GM12878 (cell line): ENCODE measurements around the gene SELENOW. TPM values are rescaled to one million over a fixed set of nuclear protein-coding genes. Genes with fewer than 3 reads are reported as not detected.

ENCODE experiments used
- ATAC-seq: fragments of 200-7000 bp; cut with Tn5 transposase; 3 replicates; pipeline ENCODE4 v1.9.1; 2020; ENCODE audit warnings: mild to moderate bottlenecking, moderate library complexity
- BruUV-seq: library from RNA; stranded (reverse); fragments of 400-500 nt; replicated peaks from 2 replicates; lab custom pipeline; 2021; lab: Mats Ljungman, UMichigan
- CTCF ChIA-PET: fragments of 300-600 bp; sonication (Branson Sonifier 250); formaldehyde crosslinking; extraction: SDS; loops from one replicate; lab custom pipeline; 2021; ENCODE audit warnings: inconsistent platforms; lab: Yijun Ruan, JAX
- POLR2A ChIA-PET: fragments of 350-600 bp; formaldehyde crosslinking; extraction: SDS; loops from one replicate; lab custom pipeline; 2021; ENCODE audit warnings: inconsistent platforms; lab: Charles Lee
- RAD21 ChIA-PET: fragments of 300-600 bp; sonication (Branson Sonifier 250); formaldehyde crosslinking; loops from one replicate; lab custom pipeline; 2023; ENCODE audit warnings: antibody characterized with exemption; ENCODE audit not compliant: unreplicated experiment; lab: Charles Lee
- SMC1A ChIA-PET: fragments of 300-600 bp; sonication (Branson Sonifier 250); formaldehyde crosslinking; loops from one replicate; lab custom pipeline; 2023; ENCODE audit not compliant: unreplicated experiment, uncharacterized antibody; lab: Charles Lee
- DNase-seq: peaks from one replicate; pipeline ENCODE4 v3.0.0-alpha.2; 2011; ENCODE audit warnings: low read depth, low spot score
- FAIRE-seq: peaks from 3 replicates; lab custom pipeline; 2011; peaks lifted over from hg19 to GRCh38; lab: Jason Lieb, UNC
- H2AFZ ChIP-seq: 2 replicates; pipeline ENCODE4 v1.6.0; 2011; ENCODE audit warnings: low read depth, low read length, control low read depth; ENCODE audit not compliant: control insufficient read depth
- H3K27ac ChIP-seq: 2 replicates; pipeline ENCODE4 v1.5.1; 2011; ENCODE audit warnings: control low read depth; ENCODE audit not compliant: control insufficient read depth, insufficient read depth
- H3K27me3 ChIP-seq, 2 experiments: replicated peaks in 1 of 2; 2 replicates each; pipeline versions ENCODE4 v1.6.0 to v1.6.1; 2011; ENCODE audit warnings: low read length in 1 of 2; ENCODE audit not compliant: control insufficient read depth in 2 of 2, insufficient read depth in 2 of 2
- H3K36me3 ChIP-seq, 2 experiments: 2 replicates each; pipeline ENCODE4 v1.5.1; 2011; ENCODE audit warnings: low read length in 1 of 2; ENCODE audit not compliant: control insufficient read depth in 2 of 2, insufficient read depth in 2 of 2
- H3K4me1 ChIP-seq: 2 replicates; pipeline ENCODE4 v1.6.1; 2011; ENCODE audit warnings: mild to moderate bottlenecking, low read length, moderate library complexity, mixed read lengths; ENCODE audit not compliant: control insufficient read depth, insufficient read depth
- H3K4me2 ChIP-seq: 2 replicates; pipeline ENCODE4 v1.6.0; 2011; ENCODE audit warnings: control low read depth; ENCODE audit not compliant: control insufficient read depth, insufficient read depth
- H3K4me3 ChIP-seq: fragments of 200-600 bp; sonication (generic); 2 replicates; pipeline ENCODE4 v1.5.1; 2016
- H3K79me2 ChIP-seq: 2 replicates; pipeline ENCODE4 v1.6.0; 2011; ENCODE audit warnings: low read length; ENCODE audit not compliant: control insufficient read depth, insufficient read depth
- H3K9ac ChIP-seq: 2 replicates; pipeline ENCODE4 v1.8.0; 2011; ENCODE audit warnings: low read length, control low read depth, mixed read lengths; ENCODE audit not compliant: control insufficient read depth, insufficient read depth
- H3K9me3 ChIP-seq: replicated peaks from 3 replicates; pipeline ENCODE4 v1.5.1; 2011; ENCODE audit warnings: mild to moderate bottlenecking, low read length; ENCODE audit not compliant: control insufficient read depth, insufficient read depth
- H4K20me1 ChIP-seq: 2 replicates; pipeline ENCODE4 v1.6.0; 2011; ENCODE audit not compliant: control insufficient read depth, insufficient read depth
- ASH2L ChIP-seq: fragments of 300-600, 200-600 bp; sonication (generic); IDR thresholded peaks from 2 replicates; pipeline ENCODE4 v1.6.1; 2017; ENCODE audit warnings: low read depth, mild to moderate bottlenecking, borderline replicate concordance
- POLR2AphosphoS5 ChIP-seq: IDR thresholded peaks from 2 replicates; pipeline ENCODE4 v1.6.1; 2011; ENCODE audit warnings: mild to moderate bottlenecking, low read length, inconsistent platforms
- RBBP5 ChIP-seq: fragments of 200-600 bp; sonication (generic); conservative IDR thresholded peaks from 2 replicates; pipeline ENCODE4 v1.6.1; 2016
- RUNX3 ChIP-seq: IDR thresholded peaks from 2 replicates; pipeline ENCODE4 v1.6.1; 2012; ENCODE audit warnings: low read length, inconsistent platforms
- WGBS: methylation state at CpG from one replicate; pipeline ENCODE4 v1.1.6; 2016; ENCODE audit warnings: low lambda C conversion rate; ENCODE audit not compliant: insufficient replicate concordance, insufficient coverage; ENCODE audit errors: missing lambda C conversion rate; 5-methylcytosine and 5-hydroxymethylcytosine counted together
- in situ Hi-C: fragments of 300-500 bp; cut with MboI; formaldehyde crosslinking; loops from 9 replicates; pipeline ENCODE4 v1.14.3; 2018; ENCODE audit warnings: mixed read lengths
- intact Hi-C: fragments of 100-400 bp; cut with micrococcal nuclease; formaldehyde crosslinking; loops from one replicate; pipeline ENCODE4 v1.14.2; 2022; ENCODE audit not compliant: unreplicated experiment
- polyA plus RNA-seq, 11 experiments: library from polyadenylated mRNA; depleted of rRNA in 4 of 11; unstranded in 6 of 11; stranded (reverse) in 5 of 11; fragments of >200 nt; fragmentation: Nextera tagmentation in 4 of 11; fragmentation: Illumina TruSeq in 1 of 11; extraction: Ambion mirVana in 4 of 11; extraction: Trizol in 1 of 11; gene quantifications; 1 replicate in 1 of 11; 2 replicates in 10 of 11; pipeline versions ENCODE4 v1.2.1 to v1.2.3, GENCODE V29; 2011 to 2016; ENCODE audit warnings: inconsistent platforms in 2 of 11, missing spikeins in 2 of 11, low read depth in 1 of 11
- total RNA-seq, 4 experiments: library from RNA; depleted of rRNA in 3 of 4; stranded (reverse); fragments of >200 nt in 3 of 4; fragmentation: Illumina TruSeq in 1 of 4; extraction: Trizol in 1 of 4; gene quantifications; 2 replicates each; pipeline versions ENCODE4 v1.2.1 to v1.2.3, GENCODE V29; 2013 to 2021
- TF ChIP-seq, protein P1 (sequence below): IDR thresholded peaks from 2 replicates; pipeline ENCODE4 v1.6.1; 2012; ENCODE audit warnings: mild to moderate bottlenecking, low read depth, low read length
- TF ChIP-seq, protein P2 (sequence below): IDR thresholded peaks from 2 replicates; pipeline ENCODE4 v1.6.1; 2011; ENCODE audit warnings: low read depth, low read length, improper control_type of control experiment, borderline replicate concordance
- TF ChIP-seq, protein P3 (sequence below): IDR thresholded peaks from 2 replicates; pipeline ENCODE4 v1.6.1; 2012; ENCODE audit warnings: low read length, inconsistent platforms
- TF ChIP-seq, protein P4 (sequence below): fragments of 450-650 bp; IDR thresholded peaks from 2 replicates; pipeline ENCODE4 v1.6.1; 2016; ENCODE audit warnings: mild to moderate bottlenecking

Gene SELENOW
- total and polyA plus RNA-seq, 10 of the 15 experiments (the other 5 are each of a cell fraction or from before 2014, with no cell fraction given): 53.3 to 186 (median 101) TPM

DNA sequence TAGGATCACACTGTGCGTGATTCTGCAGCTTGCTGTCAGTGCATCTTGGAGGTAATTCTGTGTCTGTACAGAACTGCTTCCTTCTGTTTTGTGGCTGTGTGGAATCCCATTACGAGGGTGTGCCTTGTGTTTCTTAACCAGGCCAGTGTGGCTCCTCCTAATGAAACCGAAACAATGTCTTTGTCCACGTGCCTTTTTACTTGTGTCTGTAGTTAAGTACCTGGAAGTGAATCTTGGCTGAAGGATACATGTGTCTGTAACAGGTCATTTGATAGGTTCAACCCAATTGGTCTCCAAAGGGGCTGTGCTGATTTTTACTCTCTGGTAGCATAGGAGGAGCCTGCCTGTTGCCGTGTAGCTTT is 20.1 kb upstream of the SELENOW start:
- Histone ChIP-seq H3K27me3 (no peaks in the 10 kb centered on the region), H3K4me1 (0 out of 2 replicates have a peak, but pooled peaks cover 3% of the 10 kb centered on the region), H3K4me2 (no peak overlapping the region), H3K79me2 (no peaks in the 10 kb centered on the region), H3K27ac (no peak overlapping the region), H3K4me3 (no peak overlapping the region), H3K36me3 (peaks cover 13 to 28% of the 10 kb centered on the region in 2 experiments; a peak in 3 of 4 replicates), H3K9me3 (no peaks in the 10 kb centered on the region; the same call in 2 of the 3 replicates), H2AFZ (no peak overlapping the region), H4K20me1 (no peaks in the 10 kb centered on the region), H3K9ac (no peak overlapping the region)
- ATAC-seq (no peak), FAIRE-seq (no peak), DNase-seq (no peak)
- 95% methylated on average over 5 of the region's 5 CpGs for WGBS
- ChIA-PET POLR2A (no interaction called here), CTCF (interaction anchor here (0.9 to 1.8 kb wide), 2 partner anchors 7 to 9 kb away, joined by 3 to 5 read pairs; no protein-coding TSS in a partner anchor), SMC1A (no interaction called here), RAD21 (no interaction called here)
- intact Hi-C loops (no loop called here), in situ Hi-C loops (no loop called here)
- TF ChIP-seq POLR2AphosphoS5: peak; percentile 46; the same call in 1 of the 2 replicates
- TF ChIP-seq, protein P1, sequence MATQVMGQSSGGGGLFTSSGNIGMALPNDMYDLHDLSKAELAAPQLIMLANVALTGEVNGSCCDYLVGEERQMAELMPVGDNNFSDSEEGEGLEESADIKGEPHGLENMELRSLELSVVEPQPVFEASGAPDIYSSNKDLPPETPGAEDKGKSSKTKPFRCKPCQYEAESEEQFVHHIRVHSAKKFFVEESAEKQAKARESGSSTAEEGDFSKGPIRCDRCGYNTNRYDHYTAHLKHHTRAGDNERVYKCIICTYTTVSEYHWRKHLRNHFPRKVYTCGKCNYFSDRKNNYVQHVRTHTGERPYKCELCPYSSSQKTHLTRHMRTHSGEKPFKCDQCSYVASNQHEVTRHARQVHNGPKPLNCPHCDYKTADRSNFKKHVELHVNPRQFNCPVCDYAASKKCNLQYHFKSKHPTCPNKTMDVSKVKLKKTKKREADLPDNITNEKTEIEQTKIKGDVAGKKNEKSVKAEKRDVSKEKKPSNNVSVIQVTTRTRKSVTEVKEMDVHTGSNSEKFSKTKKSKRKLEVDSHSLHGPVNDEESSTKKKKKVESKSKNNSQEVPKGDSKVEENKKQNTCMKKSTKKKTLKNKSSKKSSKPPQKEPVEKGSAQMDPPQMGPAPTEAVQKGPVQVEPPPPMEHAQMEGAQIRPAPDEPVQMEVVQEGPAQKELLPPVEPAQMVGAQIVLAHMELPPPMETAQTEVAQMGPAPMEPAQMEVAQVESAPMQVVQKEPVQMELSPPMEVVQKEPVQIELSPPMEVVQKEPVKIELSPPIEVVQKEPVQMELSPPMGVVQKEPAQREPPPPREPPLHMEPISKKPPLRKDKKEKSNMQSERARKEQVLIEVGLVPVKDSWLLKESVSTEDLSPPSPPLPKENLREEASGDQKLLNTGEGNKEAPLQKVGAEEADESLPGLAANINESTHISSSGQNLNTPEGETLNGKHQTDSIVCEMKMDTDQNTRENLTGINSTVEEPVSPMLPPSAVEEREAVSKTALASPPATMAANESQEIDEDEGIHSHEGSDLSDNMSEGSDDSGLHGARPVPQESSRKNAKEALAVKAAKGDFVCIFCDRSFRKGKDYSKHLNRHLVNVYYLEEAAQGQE: no peak
- no TSS peak for BruUV-seq

GRCh38 chr19:47760632-47760999 is 17.9 kb upstream of the SELENOW start:
- Histone ChIP-seq H3K9me3 (no peaks in the 10 kb centered on the region; the same call in 2 of the 3 replicates), H3K4me1 (0 out of 2 replicates have a peak, but pooled peaks cover 3% of the 10 kb centered on the region), H4K20me1 (no peaks in the 10 kb centered on the region), H3K9ac (no peak overlapping the region), H3K27me3 (no peaks in the 10 kb centered on the region), H3K79me2 (no peaks in the 10 kb centered on the region), H3K4me2 (no peak overlapping the region), H3K4me3 (no peak overlapping the region), H3K36me3 (peaks cover 7 to 18% of the 10 kb centered on the region in 2 experiments; a peak in 3 of 4 replicates), H2AFZ (no peak overlapping the region), H3K27ac (no peak overlapping the region)
- in situ Hi-C loops (no loop called here), intact Hi-C loops (no loop called here)
- ATAC-seq (no peak), DNase-seq (no peak), FAIRE-seq (no peak)
- POLR2A ChIA-PET: no interaction called here
- CTCF ChIA-PET: interaction anchor here (1.0 kb wide), 1 partner anchor 12 kb away, joined by 4 read pairs; no protein-coding TSS in a partner anchor
- 88% methylated on average over 5 of the region's 5 CpGs for WGBS
- TSS peak; percentile 17 for BruUV-seq
- SMC1A ChIA-PET: no interaction called here
- RAD21 ChIA-PET: interaction anchor here (0.7 kb wide), 1 partner anchor 15 kb away, joined by 3 read pairs; no protein-coding TSS in a partner anchor
- TF ChIP-seq ASH2L: no peak
- TF ChIP-seq, protein P2, sequence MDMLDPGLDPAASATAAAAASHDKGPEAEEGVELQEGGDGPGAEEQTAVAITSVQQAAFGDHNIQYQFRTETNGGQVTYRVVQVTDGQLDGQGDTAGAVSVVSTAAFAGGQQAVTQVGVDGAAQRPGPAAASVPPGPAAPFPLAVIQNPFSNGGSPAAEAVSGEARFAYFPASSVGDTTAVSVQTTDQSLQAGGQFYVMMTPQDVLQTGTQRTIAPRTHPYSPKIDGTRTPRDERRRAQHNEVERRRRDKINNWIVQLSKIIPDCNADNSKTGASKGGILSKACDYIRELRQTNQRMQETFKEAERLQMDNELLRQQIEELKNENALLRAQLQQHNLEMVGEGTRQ: no peak
- TF ChIP-seq RBBP5: no peak
- no peak for TF ChIP-seq RUNX3
- TF ChIP-seq, protein P3, sequence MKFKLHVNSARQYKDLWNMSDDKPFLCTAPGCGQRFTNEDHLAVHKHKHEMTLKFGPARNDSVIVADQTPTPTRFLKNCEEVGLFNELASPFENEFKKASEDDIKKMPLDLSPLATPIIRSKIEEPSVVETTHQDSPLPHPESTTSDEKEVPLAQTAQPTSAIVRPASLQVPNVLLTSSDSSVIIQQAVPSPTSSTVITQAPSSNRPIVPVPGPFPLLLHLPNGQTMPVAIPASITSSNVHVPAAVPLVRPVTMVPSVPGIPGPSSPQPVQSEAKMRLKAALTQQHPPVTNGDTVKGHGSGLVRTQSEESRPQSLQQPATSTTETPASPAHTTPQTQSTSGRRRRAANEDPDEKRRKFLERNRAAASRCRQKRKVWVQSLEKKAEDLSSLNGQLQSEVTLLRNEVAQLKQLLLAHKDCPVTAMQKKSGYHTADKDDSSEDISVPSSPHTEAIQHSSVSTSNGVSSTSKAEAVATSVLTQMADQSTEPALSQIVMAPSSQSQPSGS: no peak
- TF ChIP-seq, protein P4, sequence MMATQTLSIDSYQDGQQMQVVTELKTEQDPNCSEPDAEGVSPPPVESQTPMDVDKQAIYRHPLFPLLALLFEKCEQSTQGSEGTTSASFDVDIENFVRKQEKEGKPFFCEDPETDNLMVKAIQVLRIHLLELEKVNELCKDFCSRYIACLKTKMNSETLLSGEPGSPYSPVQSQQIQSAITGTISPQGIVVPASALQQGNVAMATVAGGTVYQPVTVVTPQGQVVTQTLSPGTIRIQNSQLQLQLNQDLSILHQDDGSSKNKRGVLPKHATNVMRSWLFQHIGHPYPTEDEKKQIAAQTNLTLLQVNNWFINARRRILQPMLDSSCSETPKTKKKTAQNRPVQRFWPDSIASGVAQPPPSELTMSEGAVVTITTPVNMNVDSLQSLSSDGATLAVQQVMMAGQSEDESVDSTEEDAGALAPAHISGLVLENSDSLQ: no peak
